IMR-90 (cell line): ENCODE data around the gene METTL27. TPM values are rescaled to one million over a fixed set of nuclear protein-coding genes. Genes with fewer than 3 reads are reported as not detected.

Source experiments
- ATAC-seq: fragments of 200-7000 bp; cut with Tn5 transposase; 2 replicates; pipeline ENCODE4 v1.9.1; 2020; ENCODE audit warnings: low read depth, mild to moderate bottlenecking, moderate library complexity
- BruUV-seq: library from RNA; stranded (reverse); fragments of 400-500 nt; replicated peaks from 2 replicates; lab custom pipeline; 2021; lab: Mats Ljungman, UMichigan
- CTCF ChIA-PET: fragments of 300-600 bp; formaldehyde crosslinking; extraction: SDS; loops from one replicate; lab custom pipeline; 2021; ENCODE audit warnings: antibody characterized with exemption; lab: Yijun Ruan, JAX
- POLR2A ChIA-PET: fragments of 300-600 bp; sonication (Branson Sonifier 250); formaldehyde crosslinking; loops from one replicate; lab custom pipeline; 2022; ENCODE audit warnings: antibody characterized with exemption; ENCODE audit not compliant: unreplicated experiment; lab: Charles Lee
- DNase-seq: peaks from one replicate; pipeline ENCODE4 v3.0.0; 2013
- H2AFZ ChIP-seq: replicated peaks from 2 replicates; pipeline ENCODE3; 2013; ENCODE audit warnings: low read length, mild to moderate bottlenecking; ENCODE audit not compliant: poor library complexity
- H2AK5ac ChIP-seq: 2 replicates; pipeline ENCODE4 v1.6.1; 2013; ENCODE audit warnings: low read depth, low read length, inconsistent platforms
- H2AK9ac ChIP-seq: replicated peaks from 2 replicates; pipeline ENCODE3; 2013; ENCODE audit warnings: mild to moderate bottlenecking, low read depth, low read length, moderate library complexity; ENCODE audit not compliant: poor library complexity
- H2BK120ac ChIP-seq: 2 replicates; pipeline ENCODE4 v1.6.1; 2013; ENCODE audit warnings: low read depth, low read length, inconsistent platforms
- H2BK15ac ChIP-seq: 3 replicates; pipeline ENCODE4 v1.6.1; 2013; ENCODE audit warnings: low read depth, low read length, inconsistent platforms
- H2BK20ac ChIP-seq: 2 replicates; pipeline ENCODE4 v1.6.1; 2013; ENCODE audit warnings: low read depth, mild to moderate bottlenecking, inconsistent platforms, low read length, moderate library complexity
- H2BK5ac ChIP-seq: 2 replicates; pipeline ENCODE4 v1.6.1; 2013; ENCODE audit warnings: mild to moderate bottlenecking, low read depth, low read length, inconsistent platforms; ENCODE audit not compliant: poor library complexity, severe bottlenecking
- H3K14ac ChIP-seq: replicated peaks from 2 replicates; pipeline ENCODE4 v1.6.1; 2013; ENCODE audit warnings: low read depth, low read length, inconsistent platforms
- H3K18ac ChIP-seq: 2 replicates; pipeline ENCODE4 v1.6.1; 2013; ENCODE audit warnings: low read depth, low read length, control low read depth
- H3K23ac ChIP-seq: 2 replicates; pipeline ENCODE4 v1.6.1; 2013; ENCODE audit warnings: low read depth, low read length, inconsistent platforms
- H3K27ac ChIP-seq: 2 replicates; pipeline ENCODE4 v1.5.1; 2013; ENCODE audit warnings: mild to moderate bottlenecking, control low read depth, low read length; ENCODE audit not compliant: insufficient read depth
- H3K27me3 ChIP-seq: 2 replicates; pipeline ENCODE4 v1.6.1; 2013; ENCODE audit warnings: low read length; ENCODE audit not compliant: control insufficient read depth, insufficient read depth
- H3K36me3 ChIP-seq: 2 replicates; pipeline ENCODE4 v1.6.1; 2013; ENCODE audit warnings: low read length, mixed read lengths; ENCODE audit not compliant: control insufficient read depth, insufficient read depth
- H3K4ac ChIP-seq: 2 replicates; pipeline ENCODE4 v1.6.1; 2013; ENCODE audit warnings: low read depth, low read length, inconsistent platforms
- H3K4me1 ChIP-seq: 2 replicates; pipeline ENCODE4 v1.6.1; 2013; ENCODE audit warnings: low read length, mixed read lengths; ENCODE audit not compliant: control insufficient read depth, insufficient read depth
- H3K4me2 ChIP-seq: 2 replicates; pipeline ENCODE4 v1.6.1; 2013; ENCODE audit warnings: low read depth, mild to moderate bottlenecking, control low read depth, low read length, moderate library complexity
- H3K4me3 ChIP-seq: 2 replicates; pipeline ENCODE4 v1.5.1; 2013; ENCODE audit warnings: low read depth, mild to moderate bottlenecking, control low read depth, low read length, moderate library complexity; ENCODE audit not compliant: insufficient read depth
- H3K56ac ChIP-seq: 2 replicates; pipeline ENCODE4 v1.6.1; 2013; ENCODE audit warnings: low read length, inconsistent platforms; ENCODE audit not compliant: insufficient read depth; ENCODE audit errors: extremely low read depth
- H3K79me1 ChIP-seq, 2 experiments: 2 replicates each; pipeline ENCODE4 v1.6.1; 2013; ENCODE audit warnings: low read length in 2 of 2, inconsistent platforms in 1 of 2, low read depth in 1 of 2
- H3K9ac ChIP-seq: 2 replicates; pipeline ENCODE4 v1.6.1; 2013; ENCODE audit warnings: low read depth, low read length, control low read depth
- H3K9me1 ChIP-seq: 2 replicates; pipeline ENCODE4 v1.6.1; 2013; ENCODE audit warnings: low read length, inconsistent platforms; ENCODE audit not compliant: insufficient read depth
- H3K9me3 ChIP-seq: 2 replicates; pipeline ENCODE4 v1.6.1; 2013; ENCODE audit warnings: low read length; ENCODE audit not compliant: control insufficient read depth, insufficient read depth
- H4K20me1 ChIP-seq: 2 replicates; pipeline ENCODE4 v1.6.1; 2013; ENCODE audit warnings: low read length, inconsistent platforms; ENCODE audit not compliant: insufficient read depth
- H4K5ac ChIP-seq: 2 replicates; pipeline ENCODE4 v1.6.1; 2013; ENCODE audit warnings: mild to moderate bottlenecking, low read depth, low read length, control low read depth
- H4K8ac ChIP-seq, 2 experiments: 2 replicates each; pipeline ENCODE4 v1.6.1; 2013; ENCODE audit warnings: low read depth in 2 of 2, low read length in 2 of 2, control low read depth in 1 of 2, inconsistent platforms in 1 of 2
- H4K91ac ChIP-seq: 2 replicates; pipeline ENCODE4 v1.6.1; 2013; ENCODE audit warnings: low read depth, low read length, inconsistent platforms; ENCODE audit not compliant: insufficient read depth
- BHLHE40 ChIP-seq: fragments of 150-350 bp; IDR thresholded peaks from 2 replicates; pipeline ENCODE4 v1.6.1; 2016; ENCODE audit warnings: mild to moderate bottlenecking, low read depth, low read length
- CEBPB ChIP-seq: IDR thresholded peaks from 2 replicates; pipeline ENCODE4 v1.6.1; 2012; ENCODE audit warnings: low read depth, low read length, improper control_type of control experiment
- CHD1 ChIP-seq: IDR thresholded peaks from 2 replicates; pipeline ENCODE4 v1.6.1; 2012; ENCODE audit warnings: low read depth, low read length, improper control_type of control experiment
- CTCF ChIP-seq: conservative IDR thresholded peaks from 2 replicates; pipeline ENCODE4 v1.5.1; 2012; ENCODE audit warnings: mild to moderate bottlenecking, low read depth, low read length, improper control_type of control experiment
- FOS ChIP-seq: fragments of 150-350 bp; IDR thresholded peaks from 2 replicates; pipeline ENCODE4 v1.6.1; 2016; ENCODE audit warnings: low read depth, low read length
- MAFK ChIP-seq: IDR thresholded peaks from 2 replicates; pipeline ENCODE4 v1.6.1; 2012; ENCODE audit warnings: low read depth, low read length, improper control_type of control experiment
- MAZ ChIP-seq: IDR thresholded peaks from 2 replicates; pipeline ENCODE4 v1.6.1; 2012; ENCODE audit warnings: low read depth, mild to moderate bottlenecking, low read length, improper control_type of control experiment, moderate library complexity, borderline replicate concordance
- MXI1 ChIP-seq: IDR thresholded peaks from 2 replicates; pipeline ENCODE4 v1.6.1; 2012; ENCODE audit warnings: low read depth, mild to moderate bottlenecking, low read length, moderate library complexity, borderline replicate concordance
- NFE2L2 ChIP-seq: fragments of 150-350 bp; IDR thresholded peaks from 2 replicates; pipeline ENCODE4 v1.6.1; 2016; ENCODE audit warnings: low read depth, mild to moderate bottlenecking, low read length
- POLR2A ChIP-seq: IDR thresholded peaks from 2 replicates; pipeline ENCODE4 v1.6.1; 2012; ENCODE audit warnings: mild to moderate bottlenecking, low read depth, low read length
- RAD21 ChIP-seq: IDR thresholded peaks from 2 replicates; pipeline ENCODE4 v1.6.1; 2012; ENCODE audit warnings: low read length, improper control_type of control experiment
- RCOR1 ChIP-seq: IDR thresholded peaks from 2 replicates; pipeline ENCODE4 v1.6.1; 2012; ENCODE audit warnings: mild to moderate bottlenecking, low read length, improper control_type of control experiment; ENCODE audit not compliant: insufficient replicate concordance
- RFX5 ChIP-seq: IDR thresholded peaks from 2 replicates; pipeline ENCODE4 v1.8.0; 2012; ENCODE audit warnings: low read depth, mild to moderate bottlenecking, low read length, moderate library complexity
- SMC3 ChIP-seq: fragments of 150-350 bp; IDR thresholded peaks from 2 replicates; pipeline ENCODE4 v1.6.1; 2016; ENCODE audit warnings: low read depth, mild to moderate bottlenecking, antibody characterized with exemption, low read length, moderate library complexity
- USF2 ChIP-seq: fragments of 150-350 bp; IDR thresholded peaks from 2 replicates; pipeline ENCODE4 v1.6.1; 2017; ENCODE audit warnings: mild to moderate bottlenecking, antibody characterized with exemption, low read length, low read depth
- WGBS, 2 experiments: methylation state at CpG; one replicate each; pipeline versions ENCODE4 v1.1.5 to v1.1.7; 2013; ENCODE audit warnings: missing lambda C conversion rate in 2 of 2; ENCODE audit not compliant: insufficient read length in 1 of 2; ENCODE audit errors: extremely low coverage in 2 of 2; 5-methylcytosine and 5-hydroxymethylcytosine counted together
- dilution Hi-C: fragments of 300-500 bp; cut with HindIII; formaldehyde crosslinking; loops from one replicate; pipeline ENCODE4 v1.14.3; 2018; ENCODE audit warnings: low sequenced_read_pairs; ENCODE audit not compliant: unreplicated experiment
- in situ Hi-C: fragments of 300-500 bp; cut with MboI; formaldehyde crosslinking; loops from 3 replicates; pipeline ENCODE4 v1.14.3; 2019; ENCODE audit warnings: low sequenced_read_pairs, inconsistent platforms, mixed read lengths
- intact Hi-C: fragments of 100-400 bp; cut with micrococcal nuclease; formaldehyde crosslinking; loops from 2 replicates; pipeline ENCODE4 v1.10.0; 2022
- polyA plus RNA-seq, 3 experiments: library from polyadenylated mRNA; depleted of rRNA; stranded (reverse); fragments of >200 nt; gene quantifications; 2 replicates each; pipeline ENCODE4 v1.2.3, GENCODE V29; 2012; ENCODE audit warnings: low replicate concordance in 1 of 3
- total RNA-seq: library from RNA; depleted of rRNA; stranded (reverse); fragments of >200 nt; gene quantifications from 2 replicates; pipeline ENCODE4 v1.2.3, GENCODE V29; 2012

METTL27 gene
- total and polyA plus RNA-seq, 2 of the 4 experiments (the other 2 are of a cell fraction) = 2.3 to 4.3 TPM

- in situ Hi-C loops = no loop called here
- no peak overlapping the region for H3K4ac ChIP-seq
- no peak overlapping the region for H3K4me2 ChIP-seq
- no peak overlapping the region for H4K91ac ChIP-seq
- H3K27ac ChIP-seq = no peak overlapping the region
- ChIA-PET POLR2A (no interaction called here), CTCF (no interaction called here)
- no peaks in the 10 kb centered on the region for H4K20me1 ChIP-seq
- H2AK5ac ChIP-seq = peak overlapping the region; percentile 24; the same call in 1 of the 2 replicates
- dilution Hi-C loops = no loop called here
- no peaks in the 10 kb centered on the region for H3K9me3 ChIP-seq
- no peaks in the 10 kb centered on the region for H3K27me3 ChIP-seq
- no peaks in the 10 kb centered on the region; the same call in 1 of the 2 replicates for H3K36me3 ChIP-seq
- H3K4me1 ChIP-seq = no peaks in the 10 kb centered on the region; the same call in 1 of the 2 replicates
- no peak overlapping the region for H2BK20ac ChIP-seq
- H3K23ac ChIP-seq = no peak overlapping the region
- peaks cover 5 to 20% of the 10 kb centered on the region in 2 experiments for H3K79me1 ChIP-seq
- H3K9me1 ChIP-seq = peaks cover 4% of the 10 kb centered on the region; the same call in 1 of the 2 replicates
- no peak overlapping the region for H3K14ac ChIP-seq
- H2BK120ac ChIP-seq = no peak overlapping the region
- H2AK9ac ChIP-seq = peak overlapping the region; percentile 29
- H4K5ac ChIP-seq = no peak overlapping the region
- H3K9ac ChIP-seq = no peak overlapping the region
- H3K56ac ChIP-seq = no peak overlapping the region
- H4K8ac ChIP-seq = no peak overlapping the region
- ATAC-seq = no peak
- no peak overlapping the region for H2BK5ac ChIP-seq
- BruUV-seq = no TSS peak
- no peak for DNase-seq
- H2BK15ac ChIP-seq = no peak overlapping the region
- intact Hi-C loops = no loop called here
- H3K4me3 ChIP-seq = no peak overlapping the region
- WGBS, 2 experiments = 98% methylated on average over 8 of the region's 22 CpGs; no CpG with 5 or more reads in 1 of the 2 experiments
- H3K18ac ChIP-seq = no peak overlapping the region
- H2AFZ ChIP-seq = no peak overlapping the region
- TF ChIP-seq CHD1 = no peak
- no peak for TF ChIP-seq RFX5
- no peak for TF ChIP-seq RCOR1
- no peak for TF ChIP-seq CTCF
- TF ChIP-seq POLR2A = no peak
- TF ChIP-seq MXI1 = no peak
- TF ChIP-seq USF2 = no peak
- no peak for TF ChIP-seq CEBPB
- TF ChIP-seq NFE2L2 = no peak
- no peak for TF ChIP-seq MAFK
- TF ChIP-seq RAD21 = no peak
- TF ChIP-seq MAZ = no peak
- no peak for TF ChIP-seq BHLHE40
- TF ChIP-seq SMC3 = no peak
- no peak for TF ChIP-seq FOS
Measured at GRCh38 chr7:73839743-73840714, 2.3 kb downstream of the METTL27 start.
